ENCODE measurements around the gene PLEKHA4. TPM values are rescaled to one million over a fixed set of nuclear protein-coding genes. Genes with fewer than 3 reads are reported as not detected.
A peak's percentile ranks its signal among the peaks of the same experiment; 100 is the strongest.

PLEKHA4 gene
- total and polyA plus RNA-seq, 9 of the 15 experiments (the other 6 are each of a cell fraction or from before 2014, with no cell fraction given) = 0.07 to 30.8 (median 11.4) TPM

GRCh38 chr19:48812094-48812929, 56.1 kb downstream of the PLEKHA4 start (continued):
- TF ChIP-seq GTF2B (IDR thresholded peaks at IDR 0.05; ENCODE audit: extremely low read depth, insufficient read length) (no peak), HDAC3 (IDR thresholded peaks at IDR 0.05; ENCODE audit: borderline replicate concordance, partially characterized antibody) (no peak), DNMT1 (IDR thresholded peaks at IDR 0.05) (no peak), RERE (CRISPR knock-in tag; IDR thresholded peaks at IDR 0.05; ENCODE audit: borderline replicate concordance) (no peak), TCF7L2 (IDR thresholded peaks at IDR 0.05; ENCODE audit: low read depth, low read length) (no peak), MAZ (CRISPR knock-in tag; conservative IDR thresholded peaks at IDR 0.05 in 1 of 2, IDR thresholded peaks at IDR 0.05 in 1 of 2) (peak; percentile 90 to 93), MEF2D (tag; conservative IDR thresholded peaks at IDR 0.05; ENCODE audit: low read depth) (no peak), ZBTB5 (IDR thresholded peaks at IDR 0.05) (no peak), NR3C1 (CRISPR knock-in tag; IDR thresholded peaks at IDR 0.05) (no peak), ZNF79 (CRISPR knock-in tag; IDR thresholded peaks at IDR 0.05; ENCODE audit: low read depth) (no peak), ZNF121 (CRISPR knock-in tag; conservative IDR thresholded peaks at IDR 0.05) (no peak), CREM (IDR thresholded peaks at IDR 0.05; ENCODE audit: low read depth) (peak; percentile 26; the same call in 1 of the 2 replicates), BCOR (IDR thresholded peaks at IDR 0.05) (no peak), CAMTA2 (CRISPR knock-in tag; conservative IDR thresholded peaks at IDR 0.05) (no peak), PML (IDR thresholded peaks at IDR 0.05; ENCODE audit: low read length) (no peak), MCM7 (IDR thresholded peaks at IDR 0.05) (no peak), E2F5 (CRISPR knock-in tag; IDR thresholded peaks at IDR 0.05) (no peak), JUNB (CRISPR knock-in tag; conservative IDR thresholded peaks at IDR 0.05) (no peak), TAF15 (IDR thresholded peaks at IDR 0.05; ENCODE audit: low read depth, low read length) (no peak)
